GM21786 (cell line): ENCODE results near the gene SIGLEC10.
"Not testable (repeated sequence)": the region's sequence is repeated elsewhere in the genome, so short reads cannot be mapped to it uniquely, and the experiment has no call there.

Source experiments
- ATAC-seq: cut with Tn5 transposase; IDR thresholded peaks from one replicate; pipeline ENCODE4 v1.9.1; 2021; ENCODE audit not compliant: unreplicated experiment

Gene SIGLEC10, protein sequence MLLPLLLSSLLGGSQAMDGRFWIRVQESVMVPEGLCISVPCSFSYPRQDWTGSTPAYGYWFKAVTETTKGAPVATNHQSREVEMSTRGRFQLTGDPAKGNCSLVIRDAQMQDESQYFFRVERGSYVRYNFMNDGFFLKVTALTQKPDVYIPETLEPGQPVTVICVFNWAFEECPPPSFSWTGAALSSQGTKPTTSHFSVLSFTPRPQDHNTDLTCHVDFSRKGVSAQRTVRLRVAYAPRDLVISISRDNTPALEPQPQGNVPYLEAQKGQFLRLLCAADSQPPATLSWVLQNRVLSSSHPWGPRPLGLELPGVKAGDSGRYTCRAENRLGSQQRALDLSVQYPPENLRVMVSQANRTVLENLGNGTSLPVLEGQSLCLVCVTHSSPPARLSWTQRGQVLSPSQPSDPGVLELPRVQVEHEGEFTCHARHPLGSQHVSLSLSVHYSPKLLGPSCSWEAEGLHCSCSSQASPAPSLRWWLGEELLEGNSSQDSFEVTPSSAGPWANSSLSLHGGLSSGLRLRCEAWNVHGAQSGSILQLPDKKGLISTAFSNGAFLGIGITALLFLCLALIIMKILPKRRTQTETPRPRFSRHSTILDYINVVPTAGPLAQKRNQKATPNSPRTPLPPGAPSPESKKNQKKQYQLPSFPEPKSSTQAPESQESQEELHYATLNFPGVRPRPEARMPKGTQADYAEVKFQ

DNA sequence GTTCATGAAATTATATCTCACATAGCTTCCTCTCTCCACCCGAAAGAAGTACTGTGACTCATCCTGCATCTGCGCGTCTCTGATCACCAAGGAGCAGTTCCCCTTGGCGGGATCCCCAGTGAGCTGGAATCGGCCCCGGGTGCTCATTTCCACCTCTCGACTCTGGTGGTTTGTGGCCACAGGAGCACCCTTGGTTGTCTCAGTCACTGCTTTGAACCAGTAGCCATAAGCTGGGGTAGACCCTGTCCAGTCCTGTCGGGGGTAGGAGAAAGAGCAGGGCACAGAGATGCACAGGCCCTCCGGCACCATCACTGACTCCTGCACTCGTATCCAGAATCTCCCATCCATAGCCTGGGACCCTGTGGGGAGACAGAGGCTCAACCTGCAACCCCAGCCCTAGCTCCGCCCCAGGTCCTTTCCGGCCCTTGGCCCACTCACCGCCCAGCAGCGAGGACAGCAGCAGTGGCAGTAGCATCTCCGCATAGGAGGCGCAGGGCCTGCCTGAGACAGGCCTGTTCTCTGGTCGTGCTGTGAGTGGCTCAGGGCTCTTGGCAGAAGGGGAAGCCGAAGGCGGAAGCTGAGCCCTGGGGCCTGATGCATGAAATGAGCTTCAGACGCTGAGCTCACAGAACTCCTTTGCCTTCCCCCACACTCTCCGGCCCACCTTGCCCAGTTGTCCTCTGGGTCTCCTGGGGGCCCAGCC is at the start of gene SIGLEC10:
SIGLEC10 (minus strand) TSS at position 536 of the 703 bp plus-strand sequence; CDS start at position 475, 61 bp downstream.
- ATAC-seq: no peak

DNA sequence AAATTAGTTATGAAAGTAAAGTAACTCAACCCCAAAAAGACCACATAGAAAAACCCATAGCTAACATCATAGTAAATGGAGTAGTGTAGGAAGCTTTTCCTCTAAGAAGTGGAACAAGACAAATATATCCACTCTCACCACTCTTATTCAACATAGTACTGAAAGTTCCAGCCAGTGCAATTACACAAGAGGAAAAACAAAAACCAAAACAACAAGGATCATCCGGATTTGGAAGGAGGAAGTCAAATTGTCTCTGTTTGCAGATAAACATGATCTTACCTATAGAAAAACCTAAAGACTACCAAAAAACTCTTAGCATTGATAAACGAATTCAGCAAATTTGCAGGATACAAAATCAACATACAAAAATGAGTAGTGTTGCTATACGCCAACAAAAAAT is 49.3 kb upstream of the SIGLEC10 start:
- no peak for ATAC-seq

DNA sequence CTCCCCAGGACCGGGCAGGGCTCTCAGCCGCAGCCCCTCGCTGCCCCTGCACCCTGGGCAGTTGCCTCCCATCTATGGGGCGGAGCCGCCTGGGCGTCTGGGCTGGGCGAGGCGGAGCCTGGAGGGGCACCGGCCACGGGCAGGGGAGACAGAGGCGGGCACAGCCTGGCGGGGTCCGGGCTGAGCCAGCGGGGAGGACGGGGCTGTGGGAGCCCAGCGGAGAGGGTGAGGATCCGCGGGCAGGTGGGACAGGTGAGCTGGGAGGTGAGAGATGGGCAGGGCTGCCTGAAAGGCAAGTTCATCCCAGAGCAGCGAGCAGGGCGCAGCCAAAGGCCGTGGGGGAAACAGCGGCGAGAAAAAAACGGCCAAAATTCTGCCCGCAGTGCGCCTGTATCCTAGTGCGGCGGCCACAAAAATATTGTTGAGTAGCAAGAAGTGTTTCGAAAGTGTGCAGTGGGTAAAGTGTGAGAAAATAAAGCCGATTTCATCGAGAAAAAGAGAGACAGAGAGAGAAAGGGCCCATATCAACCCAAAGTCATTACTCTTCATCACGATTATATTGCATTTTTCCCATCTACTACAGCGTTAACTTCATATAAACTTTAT is 46.6 kb upstream of the SIGLEC10 start:
- not testable (repeated sequence) for ATAC-seq

DNA sequence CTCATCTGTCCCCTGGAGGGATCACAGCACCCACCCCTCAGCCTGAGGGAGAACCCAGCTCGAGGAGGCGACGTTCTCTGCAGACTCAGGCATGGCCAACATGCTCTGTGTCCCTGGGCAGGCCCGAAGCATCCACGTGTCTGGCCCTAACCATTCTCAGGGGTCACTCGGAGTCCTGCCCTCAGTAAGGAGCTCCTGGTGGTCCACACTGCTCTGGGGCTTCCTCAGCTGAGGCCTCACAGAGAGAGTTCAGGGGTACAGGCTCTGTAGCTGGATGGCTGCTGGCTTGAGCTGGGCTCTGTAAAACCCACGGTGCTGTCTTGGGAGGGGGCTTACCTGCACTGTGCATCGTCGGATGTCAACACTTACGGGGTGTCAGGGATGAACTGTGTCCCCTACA is 45.2 kb upstream of the SIGLEC10 start:
- ATAC-seq: no peak

DNA sequence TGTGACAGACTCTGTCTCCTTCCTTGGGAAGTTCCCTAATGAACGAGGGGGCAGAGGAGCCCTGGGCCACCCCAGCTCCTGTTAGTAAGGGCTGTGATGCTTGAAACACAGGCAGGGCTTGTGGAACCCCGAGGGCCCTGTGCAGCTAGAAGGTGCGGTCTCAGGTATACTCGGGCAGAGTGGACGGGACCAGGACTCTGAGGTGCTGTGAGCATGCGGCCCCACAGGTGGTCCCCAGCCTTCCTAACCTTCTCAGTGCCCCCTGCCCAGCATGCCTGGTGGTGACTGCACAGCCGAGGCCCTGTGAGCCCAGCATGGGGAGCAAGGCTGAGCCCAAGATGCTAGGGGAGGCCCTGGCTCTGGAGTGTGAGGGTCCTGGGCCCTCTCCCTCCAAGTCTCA is 44.8 kb upstream of the SIGLEC10 start:
- ATAC-seq: no peak

DNA sequence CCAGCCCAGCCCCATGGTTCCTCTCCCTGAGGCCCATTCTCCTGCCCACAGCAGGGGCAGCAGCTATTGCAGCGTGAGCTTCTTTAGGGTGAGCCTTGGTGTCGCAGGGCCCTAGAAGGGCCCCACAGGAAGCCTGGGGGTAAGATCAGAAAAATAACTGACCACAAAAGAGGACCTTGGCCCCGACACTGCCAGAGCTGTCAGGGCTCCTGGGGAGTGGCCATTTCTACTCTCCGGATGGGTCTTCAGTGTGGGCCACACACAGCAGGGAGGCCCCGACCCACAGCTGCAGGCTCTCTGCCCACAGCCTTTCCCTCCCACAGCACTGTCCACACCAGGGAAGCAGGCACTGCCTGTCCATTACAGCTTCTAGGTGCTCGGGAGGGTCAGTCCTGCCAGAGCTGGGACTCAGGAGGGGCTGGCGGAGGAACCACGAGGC is 44.3 kb upstream of the SIGLEC10 start:
- ATAC-seq: no peak

DNA sequence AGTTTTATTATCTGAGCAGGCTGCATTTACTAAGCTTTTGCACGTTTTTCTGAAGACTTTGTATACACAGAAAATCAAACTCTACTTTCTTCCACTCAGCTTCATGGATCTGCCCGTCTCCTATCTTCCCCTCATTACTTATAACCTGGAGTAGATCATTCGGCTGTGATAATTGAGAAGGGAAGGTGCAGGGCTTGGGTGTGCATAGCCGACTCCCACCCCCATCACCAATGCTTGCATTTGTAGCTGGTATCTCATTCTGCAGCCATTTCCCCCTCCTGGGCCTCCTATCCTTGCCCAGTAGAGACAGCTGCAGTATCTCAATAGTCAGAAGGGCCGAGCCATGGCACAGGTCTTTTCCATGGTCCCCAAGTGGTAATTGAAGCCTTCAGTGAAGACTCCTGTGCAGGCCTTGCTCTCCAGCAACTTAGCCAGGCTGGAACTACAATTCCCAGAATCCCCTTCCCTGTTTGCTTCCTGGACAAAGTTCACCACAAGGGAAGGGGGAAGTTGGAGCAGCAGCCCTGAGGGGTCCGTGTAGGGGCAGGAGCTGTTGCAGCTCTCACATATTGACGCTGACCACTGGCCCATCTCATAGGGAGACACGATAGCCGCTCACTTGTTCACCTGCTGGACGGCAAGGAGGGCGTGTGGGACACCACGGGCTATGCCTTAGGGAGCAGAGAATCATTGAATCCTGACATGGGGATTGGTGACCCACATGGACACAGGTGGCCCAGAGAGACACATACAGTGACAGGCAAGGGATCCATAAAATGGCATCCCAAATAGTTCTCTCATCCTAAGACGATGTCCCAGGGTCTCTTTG is 42.9 kb upstream of the SIGLEC10 start:
- ATAC-seq: no peak

DNA sequence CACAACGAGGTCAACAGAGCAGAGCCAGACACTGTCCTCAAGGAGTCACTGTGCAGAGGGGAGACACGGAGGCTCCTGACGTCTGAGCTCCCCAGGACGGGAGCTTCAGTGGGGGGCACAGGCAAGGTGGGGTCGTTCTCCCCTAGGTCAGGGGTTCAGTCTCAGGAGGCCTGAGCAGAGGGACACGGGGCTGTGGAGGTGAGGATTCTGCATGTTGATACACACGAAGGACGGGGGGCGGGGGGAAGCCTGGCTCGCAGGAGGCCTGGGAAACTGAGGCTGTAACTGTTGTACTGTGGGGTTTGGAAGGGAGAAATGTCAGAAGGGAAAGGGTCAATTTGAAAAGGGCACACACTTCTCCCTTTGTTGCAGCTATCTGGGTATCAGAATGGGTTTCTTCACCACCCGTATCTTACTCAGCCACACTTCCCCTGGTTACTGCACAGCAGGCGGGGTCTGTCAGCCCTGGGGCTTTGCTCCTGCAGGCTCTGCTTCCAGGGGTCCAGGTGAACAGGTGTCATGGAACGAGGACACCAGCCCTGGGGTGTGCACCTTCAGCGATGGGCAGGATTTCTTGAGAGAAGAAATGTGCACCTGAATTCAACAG is 41.6 kb upstream of the SIGLEC10 start:
- no peak for ATAC-seq

DNA sequence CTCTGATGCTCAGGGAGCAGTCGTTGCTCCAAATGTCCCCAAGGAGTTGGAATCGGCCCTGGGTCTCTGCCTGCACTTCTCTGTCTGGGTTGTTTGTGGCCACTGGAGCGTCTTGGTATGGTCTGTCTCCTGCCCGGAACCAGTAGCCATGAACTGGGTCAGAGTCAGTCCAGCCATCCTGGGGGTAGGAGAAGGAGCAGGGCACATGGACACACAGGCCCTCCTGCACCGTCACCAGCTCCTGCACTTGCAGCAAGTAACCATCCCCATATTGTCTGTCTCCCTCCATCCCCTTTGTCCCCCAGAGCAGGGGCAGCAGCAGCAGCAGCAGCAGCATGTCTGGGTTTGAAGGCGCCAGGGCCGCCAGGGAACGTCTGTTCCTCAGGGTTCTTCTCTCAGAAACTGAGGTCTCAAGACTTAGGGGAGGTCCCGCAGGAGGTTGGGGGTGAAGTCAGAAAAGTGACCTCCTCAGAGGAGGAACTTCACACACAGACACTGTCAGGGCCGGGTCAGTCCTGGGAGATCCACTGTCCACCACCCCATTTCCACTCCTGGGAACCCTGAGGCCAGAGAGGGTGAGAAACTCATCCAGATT is 40.7 kb upstream of the SIGLEC10 start, which contains the start of gene SIGLEC8:
SIGLEC8 (minus strand) TSS at position 404 of the 595 bp plus-strand sequence; CDS start at position 337, 67 bp downstream.
- no peak for ATAC-seq

DNA sequence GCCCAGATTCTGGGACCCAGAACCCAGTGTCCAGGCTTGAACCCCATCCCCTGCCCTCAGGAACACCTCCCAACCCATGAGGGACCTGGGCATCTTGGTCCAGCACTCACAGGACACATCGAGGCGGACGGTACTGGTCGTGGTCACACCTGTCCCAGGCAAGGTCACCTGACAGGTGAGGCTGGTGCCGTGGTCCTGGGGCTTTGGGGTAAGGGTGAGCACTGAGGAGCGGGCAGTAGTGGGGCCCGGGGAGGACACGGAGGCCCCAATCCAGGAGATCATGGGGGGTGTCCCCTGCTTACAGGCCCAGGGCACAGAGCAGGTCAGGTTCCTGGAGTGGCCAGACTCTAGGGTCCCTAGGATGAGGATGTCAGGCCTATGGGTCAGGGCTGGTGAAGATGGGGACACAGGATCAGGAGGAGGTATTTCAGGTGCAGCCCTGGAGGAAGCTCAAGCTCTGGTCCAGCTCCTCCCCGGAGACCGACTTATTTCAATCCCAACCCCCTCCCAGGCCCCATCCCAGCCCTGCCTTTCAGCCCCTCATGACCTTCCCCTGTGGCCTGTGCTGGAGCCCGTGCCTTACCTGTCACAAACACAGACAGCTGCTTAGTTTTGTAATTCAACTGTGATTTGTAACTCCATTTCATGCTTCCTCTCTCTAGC is 40.0 kb upstream of the SIGLEC10 start:
- ATAC-seq: no peak

DNA sequence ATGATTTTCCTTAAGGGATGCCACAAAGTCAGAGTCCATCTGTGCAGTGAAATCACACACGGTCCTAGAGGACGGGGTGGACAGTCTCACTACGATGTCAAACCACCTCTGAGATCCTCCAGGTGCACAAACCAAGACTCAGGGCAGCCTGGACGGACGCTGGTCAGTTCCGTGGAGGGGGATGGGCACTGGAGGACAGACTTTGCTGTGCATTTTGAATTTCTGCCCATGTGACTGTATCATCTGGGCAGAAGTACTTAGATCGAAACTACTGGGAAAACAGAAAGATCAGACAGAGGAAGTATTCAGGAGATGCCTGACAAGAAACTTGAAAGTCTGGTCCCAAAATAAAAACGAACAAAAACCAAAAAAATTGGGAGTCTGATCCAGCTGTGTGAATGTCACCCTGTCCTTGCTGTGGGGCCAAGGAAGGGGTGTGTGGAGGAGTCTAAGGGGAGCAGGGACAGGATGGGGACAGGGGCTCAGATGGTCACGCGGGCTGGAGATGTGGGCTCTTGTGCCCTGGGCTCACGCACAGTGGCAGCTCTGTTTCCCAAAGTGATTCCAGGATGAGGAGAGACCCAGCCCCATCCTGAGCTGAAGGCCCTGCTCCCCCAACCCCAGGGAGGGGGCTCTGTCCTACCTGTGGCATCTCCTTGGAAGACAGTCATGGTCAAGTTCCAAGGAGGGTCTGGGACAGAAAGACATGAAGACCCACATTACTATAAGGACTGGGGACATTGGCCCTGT is 39.3 kb upstream of the SIGLEC10 start:
- no peak for ATAC-seq

DNA sequence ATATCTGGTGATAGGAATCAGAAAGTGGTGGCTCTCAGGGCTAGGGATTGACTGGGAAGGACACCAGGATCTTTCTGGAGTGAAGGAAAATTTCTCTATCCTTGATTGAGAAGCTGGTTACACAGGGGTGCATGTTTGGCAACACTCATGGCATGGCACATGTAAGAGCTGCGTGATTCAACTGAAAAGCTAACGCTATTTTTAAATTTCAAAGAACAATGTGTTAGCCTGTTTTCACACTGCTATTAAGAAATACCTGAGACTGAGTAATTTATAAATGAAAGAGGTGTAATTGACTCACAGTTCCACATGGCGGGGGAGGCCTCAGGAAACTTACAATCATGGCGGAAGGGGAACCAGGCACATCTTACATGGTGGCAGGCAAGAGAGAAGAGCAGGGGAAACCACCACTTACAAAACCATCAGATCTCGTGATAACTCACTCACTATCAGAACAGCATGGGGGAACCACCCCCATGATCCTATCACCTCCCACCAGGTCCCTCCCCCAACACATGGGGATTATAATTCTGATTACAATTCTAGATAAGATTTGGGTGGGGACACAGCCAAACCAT is 33.4 kb upstream of the SIGLEC10 start:
- ATAC-seq: no peak

DNA sequence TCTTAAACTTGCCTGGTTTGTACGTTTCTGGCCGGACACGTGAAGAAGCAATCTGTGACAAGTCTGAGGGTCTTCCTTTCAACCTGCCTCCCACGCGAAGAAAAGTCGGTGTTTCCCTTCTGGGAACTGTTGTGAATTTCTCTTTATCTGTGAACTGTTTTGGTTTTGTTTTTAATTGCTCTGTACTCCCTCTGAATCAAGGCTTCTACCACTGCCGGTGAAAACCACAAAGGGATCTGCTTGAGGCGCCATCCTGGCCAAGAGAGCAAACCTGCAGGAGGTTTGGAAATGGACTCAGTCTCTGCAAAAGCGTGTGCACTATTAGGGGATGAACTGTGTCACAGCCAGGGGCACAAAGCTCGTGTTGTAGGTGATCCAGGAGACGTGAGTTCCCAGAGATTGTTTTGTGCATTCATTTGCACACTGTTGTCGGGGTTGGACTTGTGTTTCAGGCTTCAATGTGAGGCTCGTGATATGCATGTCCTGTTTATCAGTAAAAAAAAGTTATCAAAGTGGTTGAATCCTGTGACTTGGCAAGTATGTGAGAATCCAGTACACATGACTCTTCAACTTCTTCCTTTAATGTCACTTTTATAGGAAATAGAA is 31.1 kb upstream of the SIGLEC10 start:
- ATAC-seq: no peak

DNA sequence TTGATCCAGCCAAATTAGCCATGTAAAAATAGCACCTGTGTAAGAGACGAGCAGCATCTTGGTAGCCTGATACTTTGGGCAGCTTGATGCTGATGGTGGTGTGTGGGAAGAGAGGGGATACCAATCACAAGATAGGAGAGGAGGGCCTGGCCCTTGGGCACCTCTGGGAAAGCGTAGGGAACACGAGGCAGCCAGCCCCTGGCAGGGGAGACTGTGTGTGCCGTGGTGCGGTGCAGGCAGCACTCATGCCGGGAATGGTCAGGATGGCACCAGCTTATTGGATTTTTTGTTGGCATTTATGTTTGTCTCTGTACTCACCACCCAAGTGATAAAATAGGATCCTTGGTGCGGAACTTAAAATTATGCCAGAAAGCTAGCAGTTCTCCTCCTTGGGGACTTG is 30.6 kb upstream of the SIGLEC10 start:
- ATAC-seq: no peak

DNA sequence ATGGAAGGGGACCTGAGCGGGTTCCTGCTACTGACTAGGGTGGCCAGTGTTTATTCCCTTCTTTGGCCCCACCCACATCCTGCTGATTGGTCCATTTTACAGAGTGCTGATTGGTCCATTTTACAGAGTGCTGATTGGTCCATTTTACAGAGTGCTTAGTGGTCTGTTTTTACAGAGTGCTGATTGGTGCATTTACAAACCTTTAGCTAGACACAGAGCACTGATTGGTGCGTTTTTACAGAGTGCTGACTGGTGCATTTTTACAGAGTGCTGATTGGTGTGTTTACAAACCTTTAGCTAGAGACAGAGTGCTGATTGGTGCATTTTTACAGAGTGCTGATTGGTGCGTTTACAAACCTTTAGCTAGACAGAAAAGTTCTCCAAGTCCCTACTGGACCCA is 30.1 kb upstream of the SIGLEC10 start:
- not testable (repeated sequence) for ATAC-seq

DNA sequence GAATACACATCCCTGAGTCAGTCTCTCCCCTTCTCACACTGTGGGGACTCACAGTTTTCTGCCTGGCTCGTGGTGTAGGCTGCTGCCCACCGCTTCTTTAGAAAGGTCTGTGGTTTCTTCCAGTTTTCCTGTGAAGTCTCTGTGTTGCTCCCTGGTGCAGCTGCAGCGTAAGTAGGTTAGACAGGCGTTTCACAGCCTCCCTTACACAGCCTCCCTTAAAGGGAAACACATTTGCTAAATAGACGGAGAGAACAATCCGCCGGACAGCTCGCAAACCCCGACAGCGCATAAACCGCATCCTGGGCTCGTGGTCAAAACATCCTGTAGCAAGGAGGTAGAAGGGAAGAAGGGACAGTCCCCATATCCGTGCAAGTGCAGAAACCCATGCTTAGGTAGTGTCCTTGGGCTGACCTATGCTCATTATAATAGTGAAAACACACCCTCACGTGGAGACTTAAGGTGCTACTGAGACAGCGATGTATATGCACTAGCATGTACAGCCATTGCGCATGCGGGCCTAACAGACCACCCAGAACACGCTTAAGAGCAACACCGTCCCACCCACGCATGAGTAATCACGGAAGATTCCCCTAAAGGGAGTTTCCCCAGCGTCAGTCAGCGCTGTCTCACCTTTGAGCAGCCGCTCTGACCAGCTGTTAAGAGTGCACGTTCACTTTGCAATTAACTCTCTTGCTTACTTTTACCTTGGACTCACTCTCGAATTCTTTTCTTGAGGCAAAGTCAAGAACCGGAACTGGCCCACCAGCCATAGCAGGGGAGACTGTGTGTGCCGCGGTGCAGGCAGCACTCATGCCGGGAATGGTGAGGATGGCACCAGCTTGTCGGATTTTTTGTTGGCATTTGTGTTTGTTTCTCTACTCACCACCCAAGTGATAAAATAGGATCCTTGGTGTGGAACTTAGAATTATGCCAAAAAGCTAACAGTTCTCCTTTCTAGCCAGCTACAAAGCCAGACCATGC is 24.3 kb upstream of the SIGLEC10 start:
- ATAC-seq: peak; percentile 93
